ENCODE data around the gene ZFYVE28. TPM values are rescaled to one million over a fixed set of nuclear protein-coding genes. Genes with fewer than 3 reads are reported as not detected.

ZFYVE28 gene
- total and polyA plus RNA-seq, 2 of the 8 experiments (the other 6 are each of a cell fraction or from before 2014, with no cell fraction given), result 1.7 to 4.9 TPM

GRCh38 chr4:2252530-2253091 lies 165.8 kb downstream of the ZFYVE28 start:
- Histone ChIP-seq H4K20me1 (replicated peaks in 1 of 2; ENCODE audit: control insufficient read depth in 1 of 2, insufficient read depth in 2 of 2, low read length in 2 of 2) (peaks cover 0 to 5% of the 10 kb centered on the region in 2 experiments), H2AFZ (ENCODE audit: low read length) (no peak overlapping the region), H3K27ac (ENCODE audit: low read depth, low read length) (no peak overlapping the region), H3K56ac (replicated peaks; ENCODE audit: insufficient read length, low read depth, low read length) (no peak overlapping the region), H3K4me2 (ENCODE audit: insufficient read depth in 1 of 2, low read depth in 2 of 2, low read length in 2 of 2) (no peak overlapping the region), H3K4me1 (replicated peaks in 1 of 4; ENCODE audit: control insufficient read depth in 3 of 4, insufficient read depth in 4 of 4, low read length in 3 of 4) (0 out of 7 replicates have a peak, but pooled peaks cover 0 to 4% (median 0%) of the 10 kb centered on the region in 4 experiments), H3K23me2 (ENCODE audit: low read depth, low read length) (no peaks in the 10 kb centered on the region), H2BK15ac (ENCODE audit: low read length) (no peak overlapping the region), H3K9me3 (ENCODE audit: insufficient read depth in 2 of 2, low read depth in 1 of 2, low read length in 1 of 2) (no peaks in the 10 kb centered on the region), H3K23ac (ENCODE audit: insufficient read length) (no peak overlapping the region), H3K9ac (replicated peaks in 1 of 4; ENCODE audit: extremely low read depth in 1 of 4, low read depth in 3 of 4, low read length in 3 of 4) (no peak overlapping the region; a peak in 1 of 7 replicates), H3K4ac (replicated peaks; ENCODE audit: insufficient read length, low read depth, low read length) (no peak overlapping the region), H2BK120ac (replicated peaks; ENCODE audit: low read depth, low read length) (no peak overlapping the region), H3K79me2 (ENCODE audit: control insufficient read depth in 1 of 2, insufficient read depth in 2 of 2, low read length in 2 of 2) (no peaks in the 10 kb centered on the region), H4K5ac (ENCODE audit: insufficient read length, low read depth, low read length) (no peak overlapping the region), H3K79me1 (ENCODE audit: low read depth, low read length) (no peaks in the 10 kb centered on the region), H3K14ac (ENCODE audit: insufficient read length) (no peak overlapping the region), H2BK5ac (ENCODE audit: low read depth, low read length) (no peak overlapping the region), H3K27me3 (replicated peaks in 1 of 4; ENCODE audit: control insufficient read depth in 3 of 4, extremely low read depth in 1 of 4, insufficient read depth in 3 of 4, low read length in 3 of 4) (no peaks in the 10 kb centered on the region), H3K36me3 (ENCODE audit: control insufficient read depth in 2 of 4, insufficient read depth in 4 of 4, low read length in 3 of 4) (peaks cover 0 to 5% (median 2%) of the 10 kb centered on the region in 4 experiments; a peak in 2 of 8 replicates), H3K18ac (ENCODE audit: extremely low read depth, low read length) (no peak overlapping the region), H3K4me3 (ENCODE audit: extremely low read depth in 1 of 4, insufficient read depth in 2 of 4, low read depth in 3 of 4, low read length in 4 of 4) (no peak overlapping the region), H2AK5ac (ENCODE audit: low read depth, low read length) (no peak overlapping the region), H2BK12ac (ENCODE audit: low read depth, low read length) (no peak overlapping the region), H2BK20ac (ENCODE audit: low read length) (no peak overlapping the region), H4K91ac (replicated peaks; ENCODE audit: insufficient read length, low read length) (no peak overlapping the region), H4K8ac (ENCODE audit: extremely low read depth, insufficient read depth, low read length) (peak overlapping the region; percentile 36; the same call in 1 of the 2 replicates)
- 86% methylated on average over 4 of the region's 12 CpGs; no CpG with 5 or more reads in 1 of the 2 experiments for WGBS, 2 experiments (ENCODE audit: extremely low coverage in 1 of 2, insufficient coverage in 1 of 2, insufficient read length in 1 of 2, insufficient replicate concordance in 2 of 2, low coverage in 1 of 2, low lambda C conversion rate in 2 of 2, missing lambda C conversion rate in 1 of 2)
- POLR2A ChIA-PET (ENCODE audit: partially characterized antibody), result no interaction called here
- CTCF ChIA-PET (ENCODE audit: partially characterized antibody), result interaction anchor here (1.2 kb wide), 1 partner anchor 17 kb away, joined by 3 read pairs; no protein-coding TSS in a partner anchor
- FAIRE-seq (no peak), DNase-seq (ENCODE audit: low read depth in 1 of 2, low spot score in 2 of 2) (peak in 1 of 2 experiments; percentile 35)
- TF ChIP-seq TAF1 (IDR thresholded peaks at IDR 0.05; ENCODE audit: low read depth, low read length) (no peak), POLR2AphosphoS5 (IDR thresholded peaks at IDR 0.05; ENCODE audit: low read depth, low read length) (no peak), EP300 (IDR thresholded peaks at IDR 0.05; ENCODE audit: borderline replicate concordance in 1 of 2, low read depth in 2 of 2, low read length in 2 of 2) (no peak), JUN (IDR thresholded peaks at IDR 0.05; ENCODE audit: low read depth, low read length) (no peak), CBX8 (IDR thresholded peaks at IDR 0.05; ENCODE audit: borderline replicate concordance, low read depth, low read length) (no peak), SRF (IDR thresholded peaks at IDR 0.05; ENCODE audit: low read depth, low read length) (no peak), MAFK (IDR thresholded peaks at IDR 0.05; ENCODE audit: low read depth, low read length) (no peak)
- TF ChIP-seq, protein P1, sequence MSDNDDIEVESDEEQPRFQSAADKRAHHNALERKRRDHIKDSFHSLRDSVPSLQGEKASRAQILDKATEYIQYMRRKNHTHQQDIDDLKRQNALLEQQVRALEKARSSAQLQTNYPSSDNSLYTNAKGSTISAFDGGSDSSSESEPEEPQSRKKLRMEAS (IDR thresholded peaks at IDR 0.05), result no peak

Measured in H1 (cell line).